GM19099 (cell line): ENCODE measurements around the gene DCTN1.

Source experiments
- POLR2A ChIP-seq: IDR thresholded peaks from 3 replicates; pipeline ENCODE4 v1.6.1; 2011; ENCODE audit warnings: low read depth; ENCODE audit not compliant: insufficient read length; ENCODE audit errors: extremely low read depth

Gene DCTN1

GRCh38 chr2:74379851-74380789, at the start of gene DCTN1:
Gene DCTN1 (minus strand): TSS chr2:74380311. CDS start chr2:74380037, 274 bp downstream.
- TF ChIP-seq POLR2A, result no peak

GRCh38 chr2:74428675-74429074, 48.6 kb upstream of the DCTN1 start:
- TF ChIP-seq POLR2A, result no peak

DNA sequence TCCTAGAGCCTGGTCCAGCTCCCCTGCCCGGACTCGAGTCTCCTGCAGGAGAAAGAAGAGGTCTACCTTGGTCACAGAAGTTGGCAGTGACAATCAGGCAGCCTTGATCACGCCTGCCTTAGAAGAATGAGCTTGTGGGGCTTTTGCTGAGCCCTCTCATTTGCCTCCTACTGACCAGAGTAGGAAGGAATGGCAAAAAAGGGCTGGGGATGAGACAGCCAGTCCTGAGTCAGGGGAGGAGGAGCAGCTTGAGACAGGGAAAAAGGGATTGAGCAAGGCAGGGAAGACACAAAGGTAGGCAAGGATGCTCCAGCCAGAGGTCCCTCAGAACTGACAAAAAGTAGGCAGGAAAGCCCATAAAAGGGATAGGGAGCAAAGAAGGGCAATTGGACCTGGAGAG, 47.4 kb upstream of the DCTN1 start:
- no peak for TF ChIP-seq POLR2A

GRCh38 chr2:74426181-74426758, 46.2 kb upstream of the DCTN1 start:
- TF ChIP-seq POLR2A, result no peak

GRCh38 chr2:74425523-74425922, 45.4 kb upstream of the DCTN1 start:
- TF ChIP-seq POLR2A, result no peak

DNA sequence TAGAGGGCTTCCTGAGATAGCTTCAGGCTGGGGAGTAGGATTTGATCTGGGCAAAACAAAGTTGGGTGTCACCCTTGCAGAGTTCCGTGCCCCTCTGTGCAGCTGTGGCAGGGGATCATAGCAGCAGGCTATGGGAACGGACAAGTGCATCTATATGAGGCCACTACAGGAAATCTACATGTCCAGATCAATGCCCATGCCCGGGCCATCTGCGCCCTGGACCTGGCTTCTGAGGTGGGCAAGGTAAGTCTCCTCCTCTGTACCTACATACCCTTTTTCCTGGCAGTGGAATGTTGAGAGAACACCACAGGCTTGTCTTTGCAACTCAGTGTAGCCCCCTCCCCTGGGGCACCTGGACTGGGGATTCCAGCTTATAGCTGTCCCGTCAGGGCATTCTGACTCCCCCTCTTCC, 44.9 kb upstream of the DCTN1 start:
- TF ChIP-seq POLR2A, result no peak

- TF ChIP-seq POLR2A, result no peak
These were observed 44.3 kb upstream of the DCTN1 start for GRCh38 chr2:74424139-74424992.

- no peak for TF ChIP-seq POLR2A
These were observed 43.4 kb upstream of the DCTN1 start for GRCh38 chr2:74423231-74424095.

- peak; percentile 86 for TF ChIP-seq POLR2A
These were observed 41.2 kb upstream of the DCTN1 start, which contains the start of the genes C2orf81 and WDR54 for GRCh38 chr2:74421221-74421870. Gene C2orf81 (minus strand): TSS chr2:74421619. CDS start chr2:74421560, 59 bp downstream. Gene WDR54 (plus strand): TSS chr2:74421730. CDS start chr2:74422154, 424 bp downstream.

GRCh38 chr2:74420006-74420405, 39.9 kb upstream of the DCTN1 start:
- no peak for TF ChIP-seq POLR2A

DNA sequence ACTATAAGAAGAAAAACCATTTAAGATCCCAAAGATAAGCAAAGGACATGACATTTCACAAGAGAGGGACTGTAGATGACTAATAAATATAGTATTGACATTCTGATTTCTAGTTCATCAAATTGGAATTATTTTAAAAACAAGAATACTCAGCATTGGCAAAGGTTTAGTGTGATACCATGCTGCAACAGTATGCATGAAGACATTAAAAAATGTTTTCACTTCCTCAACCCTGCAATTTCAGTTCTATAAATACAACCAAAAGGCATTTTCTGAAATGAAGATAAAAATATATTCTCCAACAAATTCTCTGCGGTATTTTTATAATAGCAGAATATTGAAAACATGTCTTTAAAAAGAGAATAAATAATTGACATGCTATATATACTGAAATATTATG, 39.2 kb upstream of the DCTN1 start:
- TF ChIP-seq POLR2A, result no peak

- TF ChIP-seq POLR2A, result no peak
These were observed 38.2 kb upstream of the DCTN1 start for GRCh38 chr2:74418312-74418711.

DNA sequence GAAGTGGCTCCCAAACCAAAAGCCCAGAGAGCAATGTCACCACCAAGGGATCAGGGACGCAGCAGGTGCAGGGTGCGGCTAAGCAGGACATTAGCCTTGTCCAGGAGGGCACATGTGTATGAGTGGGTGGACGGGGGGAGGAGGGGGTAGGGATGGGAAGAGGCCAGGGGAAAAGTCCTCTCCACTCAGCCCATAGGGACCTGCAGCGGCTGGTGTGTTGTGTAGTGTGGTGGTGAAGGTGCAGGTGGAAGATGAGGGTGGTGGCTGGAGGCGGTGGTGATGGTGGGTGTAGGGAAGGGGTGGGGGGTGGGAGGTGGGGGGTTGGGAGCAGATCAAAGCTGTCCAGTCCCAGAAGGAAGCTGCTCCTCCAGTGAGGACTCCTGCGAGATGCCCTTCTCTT, 37.7 kb upstream of the DCTN1 start:
- TF ChIP-seq POLR2A, result no peak

DNA sequence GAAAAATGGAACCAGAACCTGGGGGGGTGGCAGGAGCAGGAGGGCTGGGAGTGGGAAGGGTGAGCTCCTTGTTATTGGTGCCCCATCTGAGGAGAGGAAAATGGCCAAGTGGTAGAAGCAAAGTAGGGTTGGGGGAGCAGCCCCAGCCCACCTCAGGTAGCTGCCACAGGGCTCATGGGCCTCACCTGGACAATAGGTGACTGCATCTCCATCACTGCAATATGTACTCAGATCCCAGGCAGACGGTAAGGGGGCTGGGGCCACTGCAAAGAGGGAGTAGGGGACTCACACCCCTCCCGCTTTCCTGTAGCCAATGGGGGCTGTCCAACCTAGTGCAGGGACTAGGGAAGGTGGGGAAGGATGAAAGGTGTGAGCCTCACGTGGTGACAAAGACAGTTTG, 37.1 kb upstream of the DCTN1 start:
- TF ChIP-seq POLR2A, result no peak

DNA sequence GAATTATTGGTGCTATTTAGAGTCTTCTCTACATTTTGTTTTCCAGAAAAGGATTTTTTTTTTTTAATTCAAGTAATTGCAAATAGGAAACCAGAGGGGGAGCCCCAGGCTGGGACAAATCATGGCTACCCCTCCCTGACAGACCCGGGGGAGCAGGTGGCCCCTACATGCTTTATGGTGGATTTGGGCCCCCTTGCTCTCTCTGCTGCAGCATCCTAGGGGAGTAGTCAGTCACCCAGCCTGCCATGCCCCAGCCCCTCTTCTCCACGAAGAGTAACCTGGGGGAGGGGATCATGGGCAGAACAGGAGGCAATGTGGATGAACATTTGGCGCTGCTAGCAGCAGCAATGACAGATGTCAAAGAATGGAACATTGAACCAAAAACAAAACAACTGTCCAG, 36.7 kb upstream of the DCTN1 start:
- TF ChIP-seq POLR2A, result no peak
